Stomach (tissue), 4 donors: ENCODE data around the gene PBXIP1.

Source experiments
- POLR2A ChIP-seq, 4 donors: fragments of 450-650 bp; IDR thresholded peaks; one replicate each; pipeline ENCODE4 v1.6.1; 2016; ENCODE audit warnings: antibody characterized with exemption in 4 of 4, control low read depth in 2 of 4, mild to moderate bottlenecking in 1 of 4, moderate library complexity in 1 of 4
- TF ChIP-seq, protein P1 (sequence below), 7 experiments: fragments of 450-650 bp in 4 of 7; fragments of 200-600 bp in 3 of 7; sonication (generic) in 3 of 7; IDR thresholded peaks; one replicate each; pipeline ENCODE4 v1.5.1; 2016 to 2019; ENCODE audit warnings: antibody characterized with exemption in 7 of 7, control low read depth in 2 of 7, mild to moderate bottlenecking in 1 of 7

DNA sequence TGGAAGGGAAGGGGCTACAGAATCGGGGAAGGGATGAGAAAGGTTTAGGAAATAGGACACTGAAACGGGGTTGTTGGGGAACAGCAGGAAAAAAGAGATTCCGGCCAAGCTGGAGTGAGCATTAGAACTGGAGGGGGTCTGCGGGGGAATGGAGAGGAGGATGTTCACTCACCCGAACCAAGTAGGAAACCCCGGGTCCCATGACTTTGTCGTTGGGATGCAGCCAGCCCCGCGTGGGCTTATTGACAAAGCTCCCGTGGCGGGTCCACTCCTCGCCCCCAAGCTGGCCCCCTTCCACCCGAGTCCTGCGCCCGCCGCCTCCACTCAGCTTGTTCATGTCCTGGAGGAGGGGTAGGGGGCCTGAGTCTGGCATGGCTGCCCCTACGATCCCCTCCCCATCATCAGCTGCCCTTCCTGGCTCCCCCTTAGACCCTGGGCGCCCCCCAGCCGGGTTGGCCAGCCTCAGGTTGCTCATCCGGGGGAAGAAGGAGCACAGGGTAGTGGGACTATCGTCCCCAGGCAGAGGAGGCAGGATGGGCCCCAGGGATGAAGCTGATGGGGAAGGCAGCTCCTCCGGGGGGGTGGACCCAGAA lies 14.1 kb upstream of the PBXIP1 start:
- TF ChIP-seq, protein P1, sequence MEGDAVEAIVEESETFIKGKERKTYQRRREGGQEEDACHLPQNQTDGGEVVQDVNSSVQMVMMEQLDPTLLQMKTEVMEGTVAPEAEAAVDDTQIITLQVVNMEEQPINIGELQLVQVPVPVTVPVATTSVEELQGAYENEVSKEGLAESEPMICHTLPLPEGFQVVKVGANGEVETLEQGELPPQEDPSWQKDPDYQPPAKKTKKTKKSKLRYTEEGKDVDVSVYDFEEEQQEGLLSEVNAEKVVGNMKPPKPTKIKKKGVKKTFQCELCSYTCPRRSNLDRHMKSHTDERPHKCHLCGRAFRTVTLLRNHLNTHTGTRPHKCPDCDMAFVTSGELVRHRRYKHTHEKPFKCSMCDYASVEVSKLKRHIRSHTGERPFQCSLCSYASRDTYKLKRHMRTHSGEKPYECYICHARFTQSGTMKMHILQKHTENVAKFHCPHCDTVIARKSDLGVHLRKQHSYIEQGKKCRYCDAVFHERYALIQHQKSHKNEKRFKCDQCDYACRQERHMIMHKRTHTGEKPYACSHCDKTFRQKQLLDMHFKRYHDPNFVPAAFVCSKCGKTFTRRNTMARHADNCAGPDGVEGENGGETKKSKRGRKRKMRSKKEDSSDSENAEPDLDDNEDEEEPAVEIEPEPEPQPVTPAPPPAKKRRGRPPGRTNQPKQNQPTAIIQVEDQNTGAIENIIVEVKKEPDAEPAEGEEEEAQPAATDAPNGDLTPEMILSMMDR (IDR thresholded peaks at IDR 0.05) = no peak
- no peak for TF ChIP-seq POLR2A (IDR thresholded peaks at IDR 0.05)
